ENCODE measurements around the gene MYO3A. TPM values are rescaled to one million over a fixed set of nuclear protein-coding genes. Genes with fewer than 3 reads are reported as not detected.
A peak's percentile ranks its signal among the peaks of the same experiment; 100 is the strongest.

The MYO3A gene
- total RNA-seq, 2 donors from 2014 or later: 33.9 to 37.6 TPM

GRCh38 chr10:25890995-25891394 is 43.0 kb upstream of the MYO3A start:
- H3K4me1 Mint-ChIP-seq: peaks cover 19% of the 10 kb centered on the region
- no peak for TF ChIP-seq CTCF (conservative IDR thresholded peaks at IDR 0.05)
- no peak overlapping the region for H3K4me3 Mint-ChIP-seq
- H3K27me3 Mint-ChIP-seq (ENCODE audit: insufficient read depth): no peaks in the 10 kb centered on the region
- Histone ChIP-seq H3K27me3 (ENCODE audit: control insufficient read depth, insufficient read depth, low read length, poor library complexity, severe bottlenecking) (no peaks in the 10 kb centered on the region), H3K27ac (ENCODE audit: low read depth, low read length) (no peak overlapping the region), H3K9me3 (ENCODE audit: control insufficient read depth, low read length) (peaks cover 20% of the 10 kb centered on the region), H3K36me3 (ENCODE audit: control insufficient read depth, insufficient read depth, low read length) (no peaks in the 10 kb centered on the region), H3K4me1 (ENCODE audit: control insufficient read depth, insufficient read depth, low read length) (peaks cover 5% of the 10 kb centered on the region), H3K4me3 (ENCODE audit: low read length) (no peak overlapping the region), H3K9ac (ENCODE audit: extremely low read depth, low read length, poor library complexity, severe bottlenecking) (no peak overlapping the region)
- no peak for DNase-seq
- H3K36me3 Mint-ChIP-seq (ENCODE audit: low read depth): no peaks in the 10 kb centered on the region
- no peak overlapping the region for H3K27ac Mint-ChIP-seq
- 100% methylated on average over 1 of the region's 2 CpGs; no CpG with 5 or more reads in 1 of the 2 experiments for WGBS, 2 experiments (ENCODE audit: insufficient coverage in 1 of 2, insufficient read length in 1 of 2)
- H3K9me3 Mint-ChIP-seq: peaks cover 15% of the 10 kb centered on the region

- no peaks in the 10 kb centered on the region for H3K36me3 Mint-ChIP-seq (ENCODE audit: low read depth)
- WGBS, 2 experiments (ENCODE audit: insufficient coverage in 1 of 2, insufficient read length in 1 of 2): 86 to 100% methylated on average over 1 to 5 of the region's 5 CpGs
- no peaks in the 10 kb centered on the region for H3K27me3 ChIP-seq (ENCODE audit: control insufficient read depth, insufficient read depth, low read length, poor library complexity, severe bottlenecking)
Measured at GRCh38 chr10:25895856-25896255, 38.2 kb upstream of the MYO3A start.

GRCh38 chr10:25896421-25896820 is 37.6 kb upstream of the MYO3A start:
- peaks cover 11% of the 10 kb centered on the region for H3K9me3 Mint-ChIP-seq
- Histone ChIP-seq H3K4me3 (ENCODE audit: low read length) (peak overlapping the region; percentile 12), H3K9ac (ENCODE audit: extremely low read depth, low read length, poor library complexity, severe bottlenecking) (no peak overlapping the region), H3K27ac (ENCODE audit: low read depth, low read length) (no peak overlapping the region), H3K4me1 (ENCODE audit: control insufficient read depth, insufficient read depth, low read length) (peaks cover 26% of the 10 kb centered on the region), H3K9me3 (ENCODE audit: control insufficient read depth, low read length) (peaks cover 18% of the 10 kb centered on the region), H3K27me3 (ENCODE audit: control insufficient read depth, insufficient read depth, low read length, poor library complexity, severe bottlenecking) (no peaks in the 10 kb centered on the region), H3K36me3 (ENCODE audit: control insufficient read depth, insufficient read depth, low read length) (no peaks in the 10 kb centered on the region)
- no peaks in the 10 kb centered on the region for H3K36me3 Mint-ChIP-seq (ENCODE audit: low read depth)
- 70 to 77% methylated on average over 3 of the region's 3 CpGs for WGBS, 2 experiments (ENCODE audit: insufficient coverage in 1 of 2, insufficient read length in 1 of 2)
- peak overlapping the region; percentile 38 for H3K27ac Mint-ChIP-seq
- DNase-seq: no peak
- H3K4me3 Mint-ChIP-seq: no peak overlapping the region
- H3K27me3 Mint-ChIP-seq (ENCODE audit: insufficient read depth): no peaks in the 10 kb centered on the region
- peaks cover 58% of the 10 kb centered on the region for H3K4me1 Mint-ChIP-seq
- TF ChIP-seq CTCF (conservative IDR thresholded peaks at IDR 0.05): no peak

More at GRCh38 chr10:25895856-25896255, 38.2 kb upstream of the MYO3A start:
- Histone ChIP-seq H3K4me3 (ENCODE audit: low read length) (no peak overlapping the region), H3K4me1 (ENCODE audit: control insufficient read depth, insufficient read depth, low read length) (peaks cover 23% of the 10 kb centered on the region), H3K27ac (ENCODE audit: low read depth, low read length) (no peak overlapping the region), H3K36me3 (ENCODE audit: control insufficient read depth, insufficient read depth, low read length) (no peaks in the 10 kb centered on the region), H3K9me3 (ENCODE audit: control insufficient read depth, low read length) (peaks cover 20% of the 10 kb centered on the region), H3K9ac (ENCODE audit: extremely low read depth, low read length, poor library complexity, severe bottlenecking) (no peak overlapping the region)
- H3K4me3 Mint-ChIP-seq: no peak overlapping the region
- no peak overlapping the region for H3K27ac Mint-ChIP-seq
- DNase-seq: no peak
- H3K9me3 Mint-ChIP-seq: peaks cover 15% of the 10 kb centered on the region
- peaks cover 52% of the 10 kb centered on the region for H3K4me1 Mint-ChIP-seq
- no peaks in the 10 kb centered on the region for H3K27me3 Mint-ChIP-seq (ENCODE audit: insufficient read depth)
- no peak for TF ChIP-seq CTCF (conservative IDR thresholded peaks at IDR 0.05)

Data from endodermal cell (in vitro differentiated cells).